Measurements from ENCODE around the gene COMMD10.

GRCh38 chr5:116212225-116212624 is 127.4 kb downstream of the COMMD10 start:
- TF ChIP-seq EP300 (IDR thresholded peaks at IDR 0.05; ENCODE audit: low read depth) (no peak), CTCF (IDR thresholded peaks at IDR 0.05) (no peak)

Measured in transverse colon (tissue), 3 donors.